ENCODE measurements around the gene GSG1L.

GSG1L gene

DNA sequence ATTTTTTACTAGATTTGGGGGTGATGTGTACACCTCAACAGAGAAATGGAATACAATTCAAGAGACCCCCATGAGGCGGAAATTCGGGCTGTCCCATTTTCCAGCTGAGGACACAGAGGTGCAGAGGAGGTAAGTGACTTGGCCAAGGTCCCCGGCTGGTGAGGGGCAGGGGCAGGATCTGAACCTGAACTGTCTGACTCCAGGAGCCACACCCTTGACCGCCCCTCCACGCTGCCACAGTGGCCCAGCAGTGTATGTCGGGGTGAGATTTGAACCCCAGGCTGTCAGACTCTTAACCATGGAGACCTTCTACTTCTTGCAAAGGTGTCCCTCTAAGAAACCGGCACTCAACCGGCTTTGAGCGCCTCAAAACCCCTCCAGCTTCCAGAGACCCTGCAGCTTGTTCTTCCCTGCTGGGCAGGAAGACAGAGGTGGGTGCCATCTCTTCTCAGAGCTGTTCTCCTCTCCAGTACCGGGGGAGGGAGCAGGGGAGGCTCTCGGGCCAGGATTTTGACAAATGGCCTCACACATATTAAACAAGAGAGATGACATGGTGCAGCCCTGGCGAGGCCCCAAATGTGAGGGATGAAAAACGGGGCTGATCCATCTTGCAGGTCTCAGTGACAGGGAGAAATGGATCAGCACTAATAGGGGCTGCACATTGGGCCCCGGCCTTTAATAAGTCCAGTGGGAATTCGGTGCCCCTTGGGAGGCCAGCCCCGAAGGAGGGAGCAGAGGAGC lies 222.3 kb downstream of the GSG1L start:
- DNase-seq = no peak

DNA sequence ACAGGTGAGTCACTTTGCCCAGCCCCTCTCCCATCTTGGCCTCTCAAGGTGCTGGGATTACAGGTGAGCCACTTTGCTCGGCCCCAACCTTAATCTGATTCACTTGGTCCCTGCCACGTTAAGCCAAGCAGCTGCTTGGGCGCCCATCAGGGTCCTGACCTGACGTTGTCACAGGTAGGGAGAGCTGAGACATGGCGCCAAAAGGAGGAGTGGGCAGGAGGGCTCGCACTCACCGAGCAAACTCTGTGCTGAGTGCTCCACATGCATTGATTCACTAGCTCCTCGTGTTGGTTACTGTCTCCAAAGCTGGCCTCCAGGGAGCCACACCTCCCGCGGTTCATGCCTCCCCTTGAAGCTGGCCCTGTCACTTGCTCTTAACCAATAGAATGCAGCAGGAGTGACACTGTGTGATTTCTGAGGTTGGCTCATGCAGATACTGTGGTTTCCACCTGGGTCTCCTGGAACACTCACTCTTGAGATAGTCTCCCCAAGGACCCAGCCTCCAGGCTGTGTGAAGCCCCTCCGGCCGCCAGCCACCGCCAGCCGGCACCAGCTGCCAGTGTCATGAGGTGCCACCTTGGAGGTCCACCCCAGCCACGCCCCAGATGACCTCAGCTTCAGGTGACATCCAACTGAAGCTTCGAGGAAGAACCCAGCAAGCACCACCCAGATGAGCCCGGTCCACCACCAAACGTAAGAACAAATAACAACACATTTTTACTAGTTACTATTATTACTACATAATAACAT lies 223.0 kb downstream of the GSG1L start:
- no peak for DNase-seq

DNA sequence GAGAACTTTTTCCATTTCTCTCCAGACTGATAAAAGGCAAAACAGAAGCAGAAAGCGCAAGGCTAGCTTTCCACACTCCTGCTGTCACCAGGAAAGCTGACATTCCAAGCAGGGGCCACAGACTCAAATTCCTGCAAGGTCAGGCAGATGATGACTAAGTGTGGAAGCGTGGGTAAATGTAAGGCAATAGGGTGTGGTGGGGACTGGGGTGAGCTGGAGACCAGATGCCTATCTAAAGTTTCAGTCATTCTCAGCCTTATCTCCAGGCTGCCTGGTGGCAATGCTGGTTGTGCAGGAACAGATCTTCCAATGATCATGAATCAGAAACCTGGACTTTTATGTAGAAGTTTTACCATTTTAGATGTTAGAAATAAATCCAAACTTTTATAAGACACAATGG lies 224.1 kb downstream of the GSG1L start:
- DNase-seq = no peak

DNA sequence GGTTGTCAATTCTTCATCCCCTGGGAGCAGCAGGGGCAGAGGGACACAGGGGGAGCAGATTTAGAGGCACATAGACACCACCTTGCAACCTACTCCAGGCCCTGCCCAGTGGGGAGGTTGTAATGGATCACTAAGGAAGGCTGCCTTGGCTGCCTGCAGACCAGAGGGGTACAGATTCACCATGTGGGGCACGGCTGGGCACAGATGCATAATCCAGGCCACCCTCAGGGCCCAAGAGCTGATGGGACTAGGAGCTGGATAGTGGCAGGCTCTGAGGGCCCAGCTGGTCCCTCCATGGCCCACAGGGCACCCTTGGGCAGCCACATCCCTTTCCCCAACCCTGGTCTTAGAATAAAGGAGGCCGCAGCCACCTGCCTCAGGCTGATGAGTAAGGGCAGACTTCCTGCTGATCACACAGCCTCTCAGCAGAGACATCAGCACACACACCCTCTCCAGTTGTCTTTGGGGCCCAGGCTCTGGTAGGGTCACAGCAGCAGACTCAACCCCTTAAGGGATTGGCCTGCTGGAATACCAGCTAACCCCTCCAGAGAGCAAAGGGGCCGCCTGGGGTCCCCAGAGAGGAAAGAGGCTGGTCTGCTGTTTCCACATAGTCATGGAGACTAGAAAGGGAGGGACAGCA lies 224.9 kb downstream of the GSG1L start:
- no peak for DNase-seq

DNA sequence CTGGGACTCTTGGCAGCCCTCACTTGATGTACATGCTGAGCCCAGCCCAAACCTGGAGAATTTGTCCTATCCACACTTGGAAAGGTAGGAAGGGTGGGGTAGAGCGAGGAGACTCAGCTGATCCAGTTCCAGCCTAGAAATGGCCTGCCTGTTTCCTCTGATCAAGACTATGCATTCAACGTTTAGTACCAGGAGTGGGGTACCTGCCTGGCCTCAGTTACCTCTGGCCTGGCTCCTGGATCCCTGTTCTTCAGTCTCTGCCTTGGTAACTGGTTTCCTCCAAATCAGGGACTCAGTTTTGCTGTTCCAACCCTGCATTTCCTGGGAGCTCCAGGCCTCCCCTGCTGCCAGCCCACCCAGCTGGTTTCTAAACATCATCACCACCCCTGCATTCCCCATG lies 233.5 kb downstream of the GSG1L start:
- DNase-seq = no peak

DNA sequence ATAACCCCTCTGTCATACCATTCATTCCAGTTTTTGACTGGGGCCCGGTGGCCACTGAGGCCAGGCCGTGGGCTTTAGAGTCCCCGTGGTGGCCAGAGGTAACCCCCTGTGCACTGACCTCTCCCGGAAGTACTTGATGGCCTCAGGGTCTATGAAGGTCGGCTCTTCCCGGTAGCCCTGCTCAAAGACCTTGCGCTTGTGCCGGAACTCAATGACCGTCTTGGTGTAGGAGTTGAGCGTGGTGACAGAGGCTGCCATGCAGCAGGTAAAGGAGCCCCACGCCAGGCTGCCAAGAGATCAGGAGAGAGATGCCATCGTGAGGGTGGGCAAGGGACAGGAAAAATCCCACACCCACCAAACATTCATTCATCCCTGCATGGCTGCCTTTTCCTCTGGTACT lies 234.8 kb downstream of the GSG1L start:
- DNase-seq = no peak

DNA sequence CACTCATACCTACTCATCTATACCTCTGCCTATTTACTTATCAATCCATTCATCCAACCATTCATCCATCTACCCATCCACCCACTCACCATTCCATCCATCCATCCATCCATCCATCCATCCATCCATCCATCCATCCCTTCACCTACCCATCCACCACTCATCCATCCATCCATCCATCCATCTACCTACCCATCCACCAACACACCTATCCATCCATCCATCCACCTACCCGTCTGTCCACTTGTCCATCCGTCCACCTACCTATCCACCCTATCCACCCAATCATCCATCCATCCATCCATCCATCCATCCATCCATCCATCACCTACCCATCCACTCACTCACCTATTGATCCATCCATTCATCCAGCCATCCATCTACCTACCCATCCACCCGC lies 235.7 kb downstream of the GSG1L start:
- no peak for DNase-seq

DNA sequence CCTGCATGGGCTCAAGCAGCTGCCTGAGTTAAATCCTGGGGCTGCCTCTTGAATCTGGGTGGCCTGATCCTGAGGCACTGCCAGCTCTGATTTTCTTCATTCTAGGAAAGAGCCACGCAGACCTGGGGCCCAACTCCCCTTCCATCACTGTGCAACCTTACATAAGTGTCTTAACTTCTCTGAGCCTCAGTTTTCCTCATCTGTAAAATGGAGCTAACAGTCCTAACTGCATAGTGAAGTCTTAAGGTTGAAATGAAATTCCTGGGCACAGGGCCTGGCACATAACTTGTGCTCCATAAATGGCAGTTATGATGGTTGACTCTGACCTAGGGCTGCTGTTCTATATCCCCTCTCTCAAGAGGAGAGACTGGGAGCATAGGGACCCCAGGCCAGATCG lies 236.6 kb downstream of the GSG1L start:
- no peak for DNase-seq

DNA sequence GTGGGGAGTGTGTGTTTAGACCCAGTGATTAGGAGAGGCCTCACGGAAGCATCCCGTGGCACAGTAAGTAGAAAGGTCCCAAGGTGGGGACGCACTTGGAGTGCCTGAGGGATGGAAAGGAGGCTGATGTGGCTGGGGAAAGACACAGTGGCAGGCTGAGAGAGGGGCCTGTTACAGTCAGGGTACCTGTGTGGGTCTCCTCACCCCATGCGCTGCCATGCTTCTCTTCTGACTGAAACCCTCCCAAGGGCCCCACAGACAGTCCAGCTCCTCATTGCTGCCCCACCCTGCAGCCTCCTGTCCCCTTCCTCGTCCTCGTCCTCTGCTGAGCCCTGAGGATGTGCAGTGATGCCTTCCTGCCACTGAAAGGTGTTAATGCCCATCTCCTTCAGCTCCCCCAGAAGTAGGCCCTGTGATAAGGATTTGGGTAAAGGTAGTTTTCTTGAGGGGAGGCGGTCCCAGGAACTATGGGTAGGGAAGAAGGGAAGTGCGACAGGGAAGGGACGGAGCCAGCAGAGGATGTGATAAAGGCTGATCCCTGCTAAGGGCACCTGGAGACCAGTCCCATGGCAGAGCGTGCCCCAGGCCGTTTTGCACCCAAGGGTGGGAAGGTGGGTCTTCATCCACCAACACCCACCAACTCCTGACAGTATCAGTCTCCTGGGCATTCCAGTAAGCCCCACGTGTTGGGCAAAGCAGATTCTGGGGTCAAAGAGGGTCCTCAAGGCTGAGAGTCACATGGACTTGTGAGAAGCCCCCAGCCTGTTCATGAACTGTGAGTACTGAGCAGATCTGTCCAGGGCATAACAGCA lies 237.2 kb downstream of the GSG1L start:
- DNase-seq = no peak

DNA sequence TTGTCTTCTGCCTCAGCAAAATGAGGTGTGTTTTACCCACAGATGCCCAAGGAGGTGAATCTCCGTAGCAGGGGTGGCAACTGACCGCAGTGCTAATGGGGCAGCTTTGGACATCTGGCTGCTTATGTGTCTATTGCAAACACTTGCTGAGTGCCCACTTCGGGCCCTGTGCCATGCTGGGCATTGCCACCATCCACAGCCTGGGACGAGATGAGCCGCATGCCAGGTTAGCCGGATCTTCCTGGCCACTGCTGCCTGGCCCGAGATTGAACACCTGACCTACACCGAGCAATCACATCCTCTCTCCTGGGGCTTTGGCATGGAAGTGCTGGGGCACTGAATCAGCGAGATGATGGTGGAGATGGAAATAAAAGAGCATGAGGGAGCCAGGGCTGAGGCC lies 238.7 kb downstream of the GSG1L start:
- DNase-seq = no peak

DNA sequence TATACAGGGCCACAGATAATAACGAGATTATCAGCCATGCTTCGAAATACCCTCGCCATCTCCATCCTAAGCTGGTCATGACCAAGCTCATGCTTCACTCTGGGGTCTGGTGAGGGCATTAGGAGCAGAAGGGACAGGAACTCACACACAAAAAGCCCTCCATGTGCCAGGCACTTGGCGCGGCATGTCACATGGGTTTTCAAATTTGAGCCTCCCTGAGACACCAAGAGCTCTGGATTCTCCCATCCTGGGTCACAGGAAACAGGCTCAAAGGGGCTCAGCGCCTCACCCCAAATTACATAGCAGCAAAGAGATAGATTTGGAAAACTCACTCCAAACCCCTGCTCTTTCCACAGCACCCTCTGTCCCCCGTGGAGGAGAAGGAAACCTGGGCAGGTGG lies 239.5 kb downstream of the GSG1L start:
- no peak for DNase-seq

DNA sequence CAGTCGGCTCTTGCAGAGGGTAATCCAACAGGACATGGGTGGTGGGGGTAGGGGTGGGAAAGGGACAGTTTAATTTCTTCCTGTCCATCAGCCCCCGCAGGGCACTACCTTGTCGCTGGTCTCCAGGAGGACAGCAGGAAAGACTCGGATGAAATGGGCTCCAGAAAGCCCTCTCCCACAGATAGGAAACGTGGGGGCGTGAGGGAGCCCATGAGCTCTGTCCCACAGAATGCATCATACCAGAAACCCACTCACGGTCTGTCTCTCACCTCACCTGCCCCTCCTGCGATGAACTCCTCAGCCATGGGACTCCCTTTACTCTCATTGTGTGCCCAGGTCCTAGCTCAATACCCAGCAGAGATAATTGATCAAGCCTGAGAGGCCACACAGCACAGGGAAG lies 240.1 kb downstream of the GSG1L start:
- no peak for DNase-seq

DNA sequence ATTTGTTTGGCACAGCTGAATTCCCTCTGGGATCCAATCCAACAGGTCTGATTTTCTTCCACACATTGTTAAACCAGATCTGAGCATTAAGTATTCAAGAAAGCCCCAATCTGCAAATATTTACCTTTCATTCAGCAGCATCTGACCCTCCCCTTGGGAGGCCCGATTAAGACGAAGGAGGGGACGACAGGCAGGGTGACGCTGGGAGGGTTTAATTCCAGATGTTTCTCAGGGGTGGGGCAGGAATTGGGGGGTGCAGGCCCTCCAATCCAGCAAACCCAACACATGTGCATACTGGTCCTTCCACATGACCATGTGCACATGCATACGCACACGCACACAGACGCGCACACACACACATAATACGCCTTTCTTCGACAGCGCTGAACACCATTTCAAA lies 240.5 kb downstream of the GSG1L start:
- DNase-seq = no peak

DNA sequence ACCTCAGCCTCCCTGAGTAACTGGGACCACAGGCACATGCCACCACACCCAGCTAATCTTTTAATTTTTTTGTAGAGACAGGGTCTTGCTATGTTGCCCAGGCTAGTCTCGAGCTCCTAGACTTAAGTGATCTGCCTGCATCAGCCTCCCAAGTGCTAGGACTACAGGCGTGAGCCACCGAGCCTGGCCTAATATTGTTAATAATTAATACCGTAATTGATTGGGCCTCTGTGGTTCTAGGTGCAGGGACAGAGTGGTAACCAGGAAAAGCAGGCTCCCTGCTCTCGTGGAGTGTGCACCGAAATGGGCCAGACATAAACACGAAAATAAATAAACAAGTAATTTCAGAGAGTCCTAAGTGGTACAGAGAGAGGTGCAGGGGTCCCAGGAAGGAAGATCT lies 241.0 kb downstream of the GSG1L start:
- DNase-seq = no peak

DNA sequence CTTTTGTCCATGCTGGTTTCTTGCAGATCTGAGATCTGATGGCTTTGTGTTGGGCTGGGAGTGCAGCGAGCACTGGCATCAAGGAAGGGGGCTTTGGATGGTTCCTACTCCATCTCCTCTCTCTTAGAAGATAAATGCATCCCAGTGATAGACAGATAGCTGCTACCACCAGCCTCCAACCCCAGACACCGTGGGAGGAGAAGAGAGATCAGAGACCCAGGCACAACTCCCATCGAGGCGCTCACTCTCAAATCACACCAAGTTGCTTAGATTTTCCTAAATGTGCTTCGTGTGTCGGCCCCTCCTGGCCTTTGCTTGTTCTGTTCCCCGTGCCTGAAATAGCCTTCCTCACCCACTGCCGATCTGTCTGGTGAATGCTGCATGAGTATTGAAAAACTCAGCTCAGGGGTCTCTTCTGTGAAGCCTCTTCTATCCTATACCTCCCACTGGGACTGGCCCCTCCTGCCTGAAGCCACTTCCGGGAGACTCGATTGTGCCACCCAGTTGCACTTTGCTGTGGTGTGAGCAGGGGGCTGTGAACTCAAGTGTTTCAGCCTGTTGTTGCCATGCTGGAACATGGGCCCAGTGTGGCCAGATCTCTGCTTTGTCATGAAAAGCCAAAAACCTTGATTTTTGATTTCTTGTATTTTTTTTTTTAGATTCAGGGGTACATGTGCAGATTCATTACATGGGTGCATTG lies 242.7 kb downstream of the GSG1L start:
- DNase-seq = no peak

DNA sequence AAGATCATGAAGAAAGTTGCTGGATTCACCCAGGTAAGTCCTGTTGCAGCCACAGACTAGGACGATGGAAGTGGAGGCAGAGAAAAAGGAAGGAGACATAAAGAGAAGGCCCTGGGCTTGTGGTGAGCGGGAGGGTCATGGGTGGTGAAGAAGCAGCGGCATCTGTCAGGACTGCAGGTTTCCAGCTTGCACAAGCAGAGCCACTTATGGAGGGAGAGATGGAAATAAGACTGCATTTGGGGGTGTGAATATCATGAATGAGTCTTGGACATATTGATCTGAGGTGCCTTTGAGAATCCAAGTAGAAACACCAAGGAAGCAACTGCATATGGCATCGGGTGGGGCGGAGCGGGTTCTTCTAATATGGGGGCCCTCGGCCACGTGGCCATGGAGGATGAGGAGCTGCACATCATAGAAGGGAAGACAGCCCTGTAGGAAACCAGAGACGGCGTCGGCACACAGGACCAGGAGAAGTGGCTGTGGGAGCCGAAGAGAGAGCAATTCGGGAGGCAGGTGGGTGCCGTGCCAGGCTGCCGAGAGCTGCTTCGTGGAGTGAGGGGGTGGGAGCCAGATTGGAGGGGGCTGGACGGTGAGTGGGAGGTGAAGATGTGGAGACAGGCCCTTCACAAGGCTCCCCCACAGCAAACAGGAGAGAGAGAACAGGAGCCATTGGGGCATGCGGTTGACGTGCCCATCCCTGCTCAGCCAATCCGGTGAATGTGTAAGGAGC lies 243.5 kb downstream of the GSG1L start:
- no peak for DNase-seq

DNA sequence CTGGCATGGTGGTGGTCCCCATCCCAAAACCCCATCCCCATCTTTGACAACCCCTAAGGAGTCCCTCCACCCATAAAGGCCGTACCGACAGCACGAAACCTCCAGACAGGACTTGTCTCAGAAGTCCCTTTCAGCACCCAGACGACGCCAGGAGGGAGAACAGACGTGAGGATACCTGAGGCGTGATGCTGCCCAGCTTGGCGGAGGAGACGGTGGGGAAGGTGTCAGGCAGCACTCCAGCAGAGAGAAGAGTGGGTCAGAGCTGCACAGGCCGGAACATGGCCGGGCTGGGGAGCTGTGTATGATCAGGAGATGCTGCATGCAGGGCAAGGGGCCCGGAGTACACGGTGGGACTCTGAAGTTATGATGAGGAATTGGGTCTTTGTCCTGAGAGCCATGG lies 244.2 kb downstream of the GSG1L start:
- no peak for DNase-seq

DNA sequence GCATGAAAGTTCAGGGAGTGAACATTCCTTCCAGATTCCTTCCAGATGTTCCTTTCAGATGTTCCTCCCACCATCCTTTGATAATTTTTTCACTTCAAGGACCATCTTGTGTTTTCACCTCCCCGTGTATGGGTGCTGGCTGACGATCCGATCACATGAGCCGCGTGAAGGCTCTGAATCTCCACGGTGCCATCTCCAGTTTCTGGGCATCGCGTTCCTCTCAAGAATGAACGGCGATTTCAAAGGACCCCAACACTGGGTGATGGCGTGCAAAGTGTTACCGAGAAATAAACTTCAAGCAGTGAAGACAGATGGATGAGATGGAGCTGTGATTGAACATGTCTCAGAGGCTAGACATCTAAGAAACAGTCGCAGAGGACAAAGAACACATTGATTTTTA lies 245.3 kb downstream of the GSG1L start:
- DNase-seq = no peak

DNA sequence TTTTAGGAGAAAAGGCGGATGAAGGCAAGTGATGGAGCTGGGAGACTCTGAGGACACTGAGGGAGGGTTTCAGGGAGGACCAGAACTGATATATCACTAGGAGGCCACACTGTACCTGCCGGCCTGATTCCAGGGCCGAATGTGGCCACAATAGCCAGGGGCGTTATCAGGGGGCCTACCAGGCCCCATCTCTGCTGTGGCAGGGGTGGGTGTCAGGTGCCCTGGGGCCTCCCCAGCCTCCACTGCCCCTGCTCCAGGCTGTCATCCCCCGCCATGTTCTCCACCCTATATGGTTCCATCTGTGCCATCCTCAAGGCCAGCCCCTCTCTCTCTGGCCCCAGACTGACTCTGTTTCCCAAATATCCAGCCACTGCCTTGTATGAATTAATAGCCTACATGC lies 246.5 kb downstream of the GSG1L start:
- no peak for DNase-seq

DNA sequence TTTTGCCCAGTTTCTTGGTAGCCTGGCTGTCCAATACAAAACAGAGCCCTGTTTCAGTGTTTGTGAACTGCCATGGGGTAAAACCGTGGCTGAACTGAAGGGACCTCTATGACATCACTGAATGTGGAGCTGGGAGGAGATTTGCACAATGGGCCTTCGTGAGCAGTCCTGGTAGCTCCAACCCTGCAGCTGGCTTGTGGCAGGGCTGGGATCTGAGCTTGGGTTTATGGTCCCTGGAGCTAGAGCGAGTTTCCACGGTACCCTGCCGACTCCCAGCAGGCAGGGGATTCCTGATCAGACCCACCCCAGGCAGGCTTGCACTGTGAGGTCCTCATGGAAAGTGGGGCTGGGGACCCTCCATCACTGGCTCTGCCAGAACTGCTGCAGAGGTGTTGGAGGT lies 247.0 kb downstream of the GSG1L start:
- no peak for DNase-seq

DNA sequence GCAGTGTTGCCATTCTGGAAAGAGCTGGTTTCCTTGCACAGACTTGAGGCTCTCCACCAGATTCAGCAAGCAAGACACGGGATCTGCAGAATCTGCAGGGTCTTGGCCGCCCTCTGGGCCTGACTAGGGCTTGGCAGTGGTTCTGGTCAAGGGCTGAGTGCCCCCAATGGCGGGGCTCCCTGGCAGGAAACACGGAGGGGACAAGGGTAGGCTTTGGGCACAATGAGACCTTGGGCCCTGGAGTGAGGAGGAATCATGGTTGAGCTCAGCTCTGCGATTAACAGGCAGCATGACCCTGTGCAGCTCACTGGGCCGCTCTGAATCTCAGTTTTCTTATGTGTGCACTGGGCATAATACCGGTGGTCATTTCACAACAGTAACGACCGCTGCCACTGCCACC lies 249.9 kb downstream of the GSG1L start:
- DNase-seq = no peak

DNA sequence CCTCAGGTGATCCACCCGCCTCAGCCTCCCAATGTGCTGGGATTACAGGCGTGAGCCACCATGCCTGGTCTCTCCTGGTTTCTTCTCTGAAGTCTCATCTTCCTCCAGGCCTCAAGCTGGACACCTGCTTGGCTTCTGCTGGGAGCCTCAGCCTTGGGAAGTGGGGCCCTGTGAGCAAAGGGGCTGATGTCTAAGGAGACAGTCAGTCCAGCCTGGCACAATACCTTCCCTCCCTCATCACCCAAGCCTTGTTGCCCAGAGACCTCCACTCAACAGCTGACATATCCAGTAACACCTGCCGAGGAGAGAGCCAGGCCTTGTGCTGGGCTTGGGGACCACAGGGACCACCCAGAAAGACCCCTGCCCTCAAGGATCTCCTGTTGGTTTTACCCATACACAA lies 251.6 kb downstream of the GSG1L start:
- DNase-seq = no peak

Measured in T1000 (cell line).